Neural progenitor cell (in vitro differentiated cells): ENCODE results near the gene RNF157. TPM values are rescaled to one million over a fixed set of nuclear protein-coding genes. Genes with fewer than 3 reads are reported as not detected.
A peak's percentile ranks its signal among the peaks of the same experiment; 100 is the strongest.

Experiments
- DNase-seq: peaks from one replicate; pipeline ENCODE4 v3.0.0-alpha.2; 2016; ENCODE audit warnings: low spot score
- H2AFZ ChIP-seq: fragments of 200-600 bp; sonication (generic); replicated peaks from 2 replicates; pipeline ENCODE4 v1.6.1; 2016; ENCODE audit warnings: antibody characterized with exemption
- H3F3A ChIP-seq: fragments of 200-600 bp; sonication (generic); 2 replicates; pipeline ENCODE4 v1.6.1; 2016; ENCODE audit warnings: antibody characterized with exemption, low read depth
- H3K27ac ChIP-seq: fragments of 200-600 bp; sonication (generic); 2 replicates; pipeline ENCODE4 v1.5.1; 2016; ENCODE audit warnings: mild to moderate bottlenecking
- H3K27me3 ChIP-seq: fragments of 200-600 bp; sonication (generic); 2 replicates; pipeline ENCODE4 v1.6.1; 2016; ENCODE audit warnings: mild to moderate bottlenecking, moderate library complexity
- H3K36me3 ChIP-seq: fragments of 200-600 bp; sonication (generic); 2 replicates; pipeline ENCODE4 v1.5.1; 2016
- H3K4me1 ChIP-seq: fragments of 200-600 bp; sonication (generic); 2 replicates; pipeline ENCODE4 v1.6.1; 2016; ENCODE audit warnings: mixed run types
- H3K4me2 ChIP-seq: fragments of 200-600 bp; sonication (generic); 2 replicates; pipeline ENCODE4 v1.6.1; 2016
- H3K4me3 ChIP-seq: fragments of 200-600 bp; sonication (generic); 2 replicates; pipeline ENCODE4 v1.5.1; 2016
- H3K79me2 ChIP-seq: fragments of 200-600 bp; sonication (generic); 2 replicates; pipeline ENCODE4 v1.6.1; 2016; ENCODE audit warnings: low read depth
- H3K9ac ChIP-seq: fragments of 200-600 bp; sonication (generic); 2 replicates; pipeline ENCODE4 v1.6.1; 2016
- H3K9me3 ChIP-seq: fragments of 200-600 bp; sonication (generic); 2 replicates; pipeline ENCODE4 v1.5.1; 2016; ENCODE audit warnings: low read depth
- H4K20me1 ChIP-seq: fragments of 200-600 bp; sonication (generic); 2 replicates; pipeline ENCODE4 v1.6.1; 2016; ENCODE audit warnings: low read depth
- H3K27ac Mint-ChIP-seq: 3 replicates; pipeline ENCODE4 v1.8.0; 2021; ENCODE audit warnings: mixed read lengths
- H3K27me3 Mint-ChIP-seq: 2 replicates; pipeline ENCODE4 v1.8.0; 2022; ENCODE audit warnings: low read depth, mild to moderate bottlenecking, inconsistent platforms, moderate library complexity, mixed read lengths; ENCODE audit not compliant: insufficient read depth
- H3K36me3 Mint-ChIP-seq: 3 replicates; pipeline ENCODE4 v1.8.0; 2021; ENCODE audit warnings: mixed read lengths
- H3K4me1 Mint-ChIP-seq: 3 replicates; pipeline ENCODE4 v1.8.0; 2021; ENCODE audit warnings: mixed read lengths
- H3K4me3 Mint-ChIP-seq: 3 replicates; pipeline ENCODE4 v1.8.0; 2021; ENCODE audit warnings: mild to moderate bottlenecking, moderate library complexity, mixed read lengths
- H3K9me3 Mint-ChIP-seq: 3 replicates; pipeline ENCODE4 v1.8.0; 2020; ENCODE audit warnings: mixed read lengths
- EZH2 ChIP-seq: fragments of 200-600 bp; sonication (generic); IDR thresholded peaks from 2 replicates; pipeline ENCODE4 v1.6.1; 2017; ENCODE audit warnings: antibody characterized with exemption, mild to moderate bottlenecking, moderate library complexity
- EZH2phosphoT487 ChIP-seq: fragments of 200-600 bp; sonication (generic); IDR thresholded peaks from 2 replicates; pipeline ENCODE4 v1.6.1; 2017; ENCODE audit warnings: antibody characterized with exemption
- total RNA-seq: library from RNA; depleted of rRNA; stranded (reverse); fragments of >200 nt; gene quantifications from 2 replicates; pipeline ENCODE4 v1.2.3, GENCODE V29; 2015; ENCODE audit warnings: low replicate concordance
- TF ChIP-seq, protein P1 (sequence below): fragments of 200-600 bp; sonication (generic); IDR thresholded peaks from 2 replicates; pipeline ENCODE4 v1.5.1; 2017; ENCODE audit warnings: antibody characterized with exemption, mild to moderate bottlenecking

The RNF157 gene
- total RNA-seq, 1 donor from 2014 or later, result 21.0 TPM

DNA sequence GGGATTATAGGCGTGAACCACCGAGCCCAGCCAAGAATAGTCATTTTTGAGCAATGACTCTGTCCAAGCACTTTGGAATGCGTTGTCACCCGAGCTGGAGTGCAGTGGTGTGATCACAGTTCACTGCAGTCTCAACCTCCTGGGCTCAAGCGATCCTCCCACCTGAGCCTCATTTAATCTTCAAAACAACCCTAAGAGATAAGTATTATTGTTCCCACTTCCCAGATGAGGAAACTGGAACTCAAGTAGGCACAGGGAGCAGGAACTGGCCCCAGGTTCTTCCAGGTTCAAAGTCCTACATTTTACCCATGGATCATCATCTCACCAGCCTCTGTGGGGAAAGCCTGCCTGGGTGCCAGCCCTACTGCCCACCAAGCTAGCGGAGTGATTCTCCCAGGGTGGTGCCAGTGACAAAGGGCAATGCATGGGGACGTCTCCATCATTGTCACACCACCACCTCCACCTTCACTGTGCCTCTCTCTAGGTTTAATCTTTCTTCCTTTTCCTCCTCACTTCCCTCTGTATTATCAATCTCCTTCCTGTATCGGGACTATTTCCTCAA is 11.3 kb upstream of the RNF157 start:
- Histone ChIP-seq H3F3A (no peaks in the 10 kb centered on the region), H3K4me2 (no peak overlapping the region), H3K4me1 (peaks cover 2% of the 10 kb centered on the region), H4K20me1 (no peaks in the 10 kb centered on the region), H3K27me3 (no peaks in the 10 kb centered on the region), H3K4me3 (no peak overlapping the region), H2AFZ (no peak overlapping the region), H3K9me3 (no peaks in the 10 kb centered on the region), H3K9ac (no peak overlapping the region), H3K27ac (no peak overlapping the region), H3K79me2 (no peaks in the 10 kb centered on the region), H3K36me3 (no peaks in the 10 kb centered on the region)
- TF ChIP-seq EZH2phosphoT487 (no peak), EZH2 (no peak)
- TF ChIP-seq, protein P1, sequence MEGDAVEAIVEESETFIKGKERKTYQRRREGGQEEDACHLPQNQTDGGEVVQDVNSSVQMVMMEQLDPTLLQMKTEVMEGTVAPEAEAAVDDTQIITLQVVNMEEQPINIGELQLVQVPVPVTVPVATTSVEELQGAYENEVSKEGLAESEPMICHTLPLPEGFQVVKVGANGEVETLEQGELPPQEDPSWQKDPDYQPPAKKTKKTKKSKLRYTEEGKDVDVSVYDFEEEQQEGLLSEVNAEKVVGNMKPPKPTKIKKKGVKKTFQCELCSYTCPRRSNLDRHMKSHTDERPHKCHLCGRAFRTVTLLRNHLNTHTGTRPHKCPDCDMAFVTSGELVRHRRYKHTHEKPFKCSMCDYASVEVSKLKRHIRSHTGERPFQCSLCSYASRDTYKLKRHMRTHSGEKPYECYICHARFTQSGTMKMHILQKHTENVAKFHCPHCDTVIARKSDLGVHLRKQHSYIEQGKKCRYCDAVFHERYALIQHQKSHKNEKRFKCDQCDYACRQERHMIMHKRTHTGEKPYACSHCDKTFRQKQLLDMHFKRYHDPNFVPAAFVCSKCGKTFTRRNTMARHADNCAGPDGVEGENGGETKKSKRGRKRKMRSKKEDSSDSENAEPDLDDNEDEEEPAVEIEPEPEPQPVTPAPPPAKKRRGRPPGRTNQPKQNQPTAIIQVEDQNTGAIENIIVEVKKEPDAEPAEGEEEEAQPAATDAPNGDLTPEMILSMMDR, result no peak
- no peak for DNase-seq
- peak overlapping the region; percentile 3 for H3K27ac Mint-ChIP-seq
- H3K9me3 Mint-ChIP-seq, result no peaks in the 10 kb centered on the region
- no peaks in the 10 kb centered on the region for H3K36me3 Mint-ChIP-seq
- H3K4me3 Mint-ChIP-seq, result no peak overlapping the region
- peaks cover 3% of the 10 kb centered on the region for H3K4me1 Mint-ChIP-seq
- peaks cover 3% of the 10 kb centered on the region for H3K27me3 Mint-ChIP-seq

DNA sequence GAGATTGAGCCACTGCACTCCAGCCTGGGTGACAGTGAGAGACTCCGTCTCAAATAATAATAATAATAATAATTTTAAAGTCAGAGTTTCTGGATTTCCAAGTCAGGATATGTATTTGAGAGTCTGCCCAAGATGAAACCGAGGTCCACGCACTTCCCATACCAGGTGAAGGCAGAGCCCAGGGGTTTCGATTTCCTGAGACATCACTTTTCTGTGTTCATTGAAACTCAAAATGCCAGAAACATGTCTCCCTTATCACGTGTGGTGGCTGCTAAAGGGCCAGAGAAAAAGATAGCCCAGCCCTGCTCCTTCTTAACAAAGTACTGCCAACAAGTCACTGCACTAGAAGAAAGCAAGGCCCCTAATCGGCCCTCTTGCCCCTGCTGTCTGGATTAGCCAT is 9.8 kb upstream of the RNF157 start:
- Mint-ChIP-seq H3K9me3 (no peaks in the 10 kb centered on the region), H3K36me3 (no peaks in the 10 kb centered on the region), H3K4me3 (no peak overlapping the region), H3K27ac (no peak overlapping the region), H3K4me1 (peaks cover 12% of the 10 kb centered on the region), H3K27me3 (peaks cover 5% of the 10 kb centered on the region)
- TF ChIP-seq EZH2phosphoT487 (no peak), EZH2 (no peak)
- Histone ChIP-seq H3K79me2 (no peaks in the 10 kb centered on the region), H3K4me2 (no peak overlapping the region), H3K27me3 (no peaks in the 10 kb centered on the region), H2AFZ (no peak overlapping the region), H3K27ac (no peak overlapping the region), H3K4me3 (no peak overlapping the region), H3K36me3 (no peaks in the 10 kb centered on the region), H3K9ac (no peak overlapping the region), H4K20me1 (no peaks in the 10 kb centered on the region), H3K4me1 (peaks cover 11% of the 10 kb centered on the region), H3K9me3 (no peaks in the 10 kb centered on the region), H3F3A (no peaks in the 10 kb centered on the region)
- DNase-seq, result no peak

DNA sequence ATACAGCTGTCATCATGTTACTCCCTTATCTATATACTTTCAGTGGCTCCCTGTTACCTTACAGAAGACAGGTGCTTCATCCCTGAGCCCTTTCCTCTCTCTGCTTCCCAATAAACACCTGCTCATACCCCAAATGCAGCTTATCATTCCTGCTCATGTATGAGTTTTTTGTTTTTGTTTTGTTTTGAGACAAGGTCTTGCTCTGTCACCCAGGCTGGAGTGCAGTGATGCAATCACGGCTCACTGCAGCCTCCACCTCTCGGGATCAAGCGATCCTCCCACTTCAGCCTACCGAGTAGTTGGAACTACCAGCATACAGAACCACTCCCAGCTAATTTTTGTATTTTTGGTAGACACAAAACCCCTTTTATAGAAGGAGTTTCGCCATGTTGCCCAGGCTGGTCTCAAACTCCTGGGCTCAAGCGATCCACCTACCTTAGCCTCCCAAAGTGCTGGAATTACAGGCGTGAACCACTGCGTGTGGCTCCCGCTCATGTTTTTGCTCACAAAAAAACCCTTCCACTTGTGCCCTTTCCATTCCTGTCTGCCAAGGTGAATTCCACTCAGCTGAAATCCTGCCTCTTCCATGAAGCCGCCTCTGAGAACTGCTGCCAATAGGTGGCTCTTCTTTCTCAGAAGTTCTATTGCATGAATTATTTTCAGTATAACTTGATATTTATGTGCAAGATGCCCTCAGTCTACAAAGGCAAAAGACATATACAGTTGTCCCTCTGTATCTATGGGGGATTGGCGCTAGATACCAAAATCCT is 7.9 kb upstream of the RNF157 start:
- Histone ChIP-seq H3K4me3 (no peak overlapping the region), H3K9me3 (no peaks in the 10 kb centered on the region), H3K4me1 (peaks cover 11% of the 10 kb centered on the region), H2AFZ (no peak overlapping the region), H3K36me3 (no peaks in the 10 kb centered on the region), H3F3A (no peaks in the 10 kb centered on the region), H3K9ac (no peak overlapping the region), H4K20me1 (no peaks in the 10 kb centered on the region), H3K27ac (no peak overlapping the region), H3K79me2 (no peaks in the 10 kb centered on the region), H3K27me3 (peaks cover 7% of the 10 kb centered on the region), H3K4me2 (no peak overlapping the region)
- TF ChIP-seq, protein P1, result no peak
- TF ChIP-seq EZH2, result no peak
- TF ChIP-seq EZH2phosphoT487, result no peak
- Mint-ChIP-seq H3K27me3 (peaks cover 6% of the 10 kb centered on the region), H3K9me3 (no peaks in the 10 kb centered on the region), H3K4me3 (no peak overlapping the region), H3K4me1 (peaks cover 21% of the 10 kb centered on the region), H3K36me3 (no peaks in the 10 kb centered on the region), H3K27ac (no peak overlapping the region)
- DNase-seq, result no peak

DNA sequence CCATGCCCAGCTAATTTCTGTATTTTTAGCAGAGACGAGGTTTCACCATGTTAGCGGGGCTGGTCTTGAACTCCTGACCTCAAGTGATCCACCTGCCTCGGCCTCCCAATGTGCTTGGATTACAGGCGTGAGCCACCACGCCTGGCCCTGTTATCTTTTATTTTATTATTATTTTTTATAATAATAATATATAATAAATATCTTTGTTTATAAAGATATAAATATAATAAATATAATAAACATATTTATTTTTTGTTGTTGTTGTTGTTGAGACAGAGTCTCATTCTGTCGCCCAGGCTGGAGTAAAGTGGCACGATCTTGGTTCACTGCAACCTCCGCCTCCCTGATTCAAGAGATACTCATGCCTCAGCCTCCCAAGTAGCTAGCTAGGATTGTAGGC is 7.0 kb upstream of the RNF157 start:
- H3K9me3 ChIP-seq, result no peaks in the 10 kb centered on the region
- no peak overlapping the region for H3K4me2 ChIP-seq
- H3K9ac ChIP-seq, result no peak overlapping the region
- H3F3A ChIP-seq, result no peaks in the 10 kb centered on the region
- no peak overlapping the region for H3K4me3 ChIP-seq
- H3K36me3 ChIP-seq, result no peaks in the 10 kb centered on the region
- no peak for DNase-seq
- peaks cover 11% of the 10 kb centered on the region for H3K4me1 ChIP-seq
- Mint-ChIP-seq H3K36me3 (no peaks in the 10 kb centered on the region), H3K27me3 (peaks cover 9% of the 10 kb centered on the region), H3K4me1 (peaks cover 21% of the 10 kb centered on the region), H3K4me3 (no peak overlapping the region), H3K9me3 (no peaks in the 10 kb centered on the region), H3K27ac (no peak overlapping the region)
- H3K27me3 ChIP-seq, result peaks cover 16% of the 10 kb centered on the region
- no peak for TF ChIP-seq EZH2phosphoT487
- no peak for TF ChIP-seq EZH2
- TF ChIP-seq, protein P1, result no peak
- H2AFZ ChIP-seq, result no peak overlapping the region
- no peaks in the 10 kb centered on the region for H4K20me1 ChIP-seq
- no peaks in the 10 kb centered on the region for H3K79me2 ChIP-seq
- no peak overlapping the region for H3K27ac ChIP-seq
